SH-SY5Y (cell line): ENCODE data around the gene LMO7.

Source experiments
- GATA2 ChIP-seq: IDR thresholded peaks from 2 replicates; pipeline ENCODE4 v1.6.1; 2011; ENCODE audit warnings: mild to moderate bottlenecking, low read depth, low read length
- GATA3 ChIP-seq: IDR thresholded peaks from 2 replicates; pipeline ENCODE4 v1.6.1; 2011; ENCODE audit warnings: low read depth, mild to moderate bottlenecking, low read length, moderate library complexity

DNA sequence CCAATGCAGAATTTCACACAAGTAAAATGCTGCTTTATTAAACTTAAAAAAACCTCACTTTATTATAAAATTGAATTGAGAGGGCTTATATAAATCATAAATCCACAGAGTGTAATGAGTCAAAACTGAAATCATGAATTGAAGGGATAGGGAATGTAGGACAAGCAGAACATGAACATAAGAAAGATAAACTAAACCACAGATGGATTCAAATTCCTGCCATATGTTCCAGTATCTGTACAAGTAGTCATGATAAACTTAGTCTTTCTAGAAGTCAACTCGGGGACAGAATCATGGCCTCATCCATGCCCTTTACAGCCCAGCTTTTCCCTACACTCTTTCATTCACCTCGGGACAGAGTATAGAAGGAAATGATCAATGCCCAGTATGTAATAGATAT, 16.6 kb downstream of the LMO7 start:
- TF ChIP-seq GATA2 = no peak
- no peak for TF ChIP-seq GATA3
